Astrocyte of the cerebellum (primary cell): ENCODE measurements around the gene ACTN1.

Experiments
- DNase-seq: peaks from one replicate; pipeline ENCODE4 v3.0.0-alpha.2; 2011; ENCODE audit warnings: low read depth
- H3K4me3 ChIP-seq: 2 replicates; pipeline ENCODE4 v1.5.1; 2011; ENCODE audit warnings: mild to moderate bottlenecking, low read depth, low read length, moderate library complexity
- in situ Hi-C: cut with HindIII; loops from 2 replicates; pipeline ENCODE4 v1.10.0; 2017; ENCODE audit warnings: low sequenced_read_pairs
- TF ChIP-seq, protein P1 (sequence below): IDR thresholded peaks from 2 replicates; pipeline ENCODE4 v1.5.1; 2012; ENCODE audit warnings: low read length, low read depth, moderate library complexity, mild to moderate bottlenecking; ENCODE audit errors: missing control alignments

The ACTN1 gene

DNA sequence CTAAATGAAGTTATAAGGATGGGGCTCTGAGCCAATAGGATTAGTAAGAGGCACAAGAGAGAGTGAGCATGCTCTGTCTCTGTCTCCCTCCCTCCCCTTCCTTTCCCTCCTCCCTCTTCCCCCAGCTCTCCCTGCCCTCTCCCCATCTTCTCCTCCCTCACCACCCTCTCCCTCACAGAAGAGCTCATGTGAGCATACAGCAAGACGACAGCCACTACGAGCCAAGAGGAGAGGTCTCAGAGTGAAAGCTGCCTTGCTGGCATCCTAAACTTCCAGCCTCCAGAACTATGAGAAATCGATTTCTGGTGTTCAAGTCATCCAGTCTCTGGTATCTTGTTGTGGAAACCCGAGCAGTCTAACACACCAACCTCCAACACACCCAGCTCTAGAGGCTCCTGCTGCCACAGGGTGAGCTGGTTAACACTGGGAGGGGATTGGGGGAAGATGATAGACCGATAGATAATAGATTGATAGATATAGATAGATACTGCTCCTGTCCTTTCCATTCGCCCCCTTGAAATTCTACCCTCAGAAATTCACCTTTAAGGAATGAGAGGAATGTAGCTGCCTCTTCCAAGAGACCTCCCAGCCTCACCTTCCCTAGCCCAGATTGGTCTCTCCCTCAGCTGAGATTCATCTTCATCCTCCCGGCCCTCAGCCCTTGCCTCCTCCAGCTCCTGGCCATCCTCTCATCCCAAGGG, 25.8 kb upstream of the ACTN1 start:
- in situ Hi-C loops, result no loop called here
- TF ChIP-seq, protein P1, sequence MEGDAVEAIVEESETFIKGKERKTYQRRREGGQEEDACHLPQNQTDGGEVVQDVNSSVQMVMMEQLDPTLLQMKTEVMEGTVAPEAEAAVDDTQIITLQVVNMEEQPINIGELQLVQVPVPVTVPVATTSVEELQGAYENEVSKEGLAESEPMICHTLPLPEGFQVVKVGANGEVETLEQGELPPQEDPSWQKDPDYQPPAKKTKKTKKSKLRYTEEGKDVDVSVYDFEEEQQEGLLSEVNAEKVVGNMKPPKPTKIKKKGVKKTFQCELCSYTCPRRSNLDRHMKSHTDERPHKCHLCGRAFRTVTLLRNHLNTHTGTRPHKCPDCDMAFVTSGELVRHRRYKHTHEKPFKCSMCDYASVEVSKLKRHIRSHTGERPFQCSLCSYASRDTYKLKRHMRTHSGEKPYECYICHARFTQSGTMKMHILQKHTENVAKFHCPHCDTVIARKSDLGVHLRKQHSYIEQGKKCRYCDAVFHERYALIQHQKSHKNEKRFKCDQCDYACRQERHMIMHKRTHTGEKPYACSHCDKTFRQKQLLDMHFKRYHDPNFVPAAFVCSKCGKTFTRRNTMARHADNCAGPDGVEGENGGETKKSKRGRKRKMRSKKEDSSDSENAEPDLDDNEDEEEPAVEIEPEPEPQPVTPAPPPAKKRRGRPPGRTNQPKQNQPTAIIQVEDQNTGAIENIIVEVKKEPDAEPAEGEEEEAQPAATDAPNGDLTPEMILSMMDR, result no peak
- DNase-seq, result no peak
- H3K4me3 ChIP-seq, result no peak overlapping the region

DNA sequence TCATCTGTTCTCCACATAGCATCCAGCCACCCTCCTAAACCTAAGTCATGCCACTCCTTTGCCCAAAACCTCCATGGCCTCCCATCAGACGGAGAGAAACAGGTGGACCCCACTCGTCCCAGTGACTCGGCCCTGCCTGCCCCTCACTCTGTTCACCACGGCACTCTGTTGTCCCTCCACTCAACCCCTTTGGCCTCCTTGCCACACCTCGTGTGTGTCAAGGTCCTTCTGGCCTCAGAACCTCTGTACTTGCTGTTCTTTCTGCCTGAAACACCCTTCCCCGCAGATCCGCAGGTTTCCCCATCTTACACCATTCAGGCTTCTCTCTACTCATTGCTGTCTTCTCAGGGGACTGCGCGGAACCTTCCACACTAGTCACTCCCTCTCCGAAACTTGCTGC, 24.5 kb upstream of the ACTN1 start:
- in situ Hi-C loops, result no loop called here
- no peak overlapping the region for H3K4me3 ChIP-seq
- no peak for DNase-seq
- TF ChIP-seq, protein P1, result no peak

DNA sequence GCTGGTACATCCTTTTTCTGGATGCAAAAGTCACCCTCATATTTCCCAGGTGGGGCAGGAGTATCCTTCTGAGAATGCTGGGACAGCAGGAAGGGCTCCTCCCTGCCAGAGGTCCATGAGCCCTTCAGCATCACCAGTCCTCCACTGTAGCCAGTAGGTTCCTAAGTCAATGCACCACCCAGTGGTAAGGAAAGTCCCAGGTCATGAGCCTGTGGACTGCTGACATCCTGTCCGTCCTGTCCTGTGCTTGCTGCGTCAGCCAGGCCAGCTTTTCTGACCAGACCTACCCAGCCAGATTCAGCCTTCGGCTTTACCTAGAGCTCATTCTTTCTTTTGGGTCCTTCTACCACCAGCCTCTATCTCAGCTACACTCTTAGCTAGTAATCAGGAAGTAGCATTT, 23.0 kb upstream of the ACTN1 start:
- no peak overlapping the region for H3K4me3 ChIP-seq
- no peak for DNase-seq
- TF ChIP-seq, protein P1, result no peak
- in situ Hi-C loops, result no loop called here

DNA sequence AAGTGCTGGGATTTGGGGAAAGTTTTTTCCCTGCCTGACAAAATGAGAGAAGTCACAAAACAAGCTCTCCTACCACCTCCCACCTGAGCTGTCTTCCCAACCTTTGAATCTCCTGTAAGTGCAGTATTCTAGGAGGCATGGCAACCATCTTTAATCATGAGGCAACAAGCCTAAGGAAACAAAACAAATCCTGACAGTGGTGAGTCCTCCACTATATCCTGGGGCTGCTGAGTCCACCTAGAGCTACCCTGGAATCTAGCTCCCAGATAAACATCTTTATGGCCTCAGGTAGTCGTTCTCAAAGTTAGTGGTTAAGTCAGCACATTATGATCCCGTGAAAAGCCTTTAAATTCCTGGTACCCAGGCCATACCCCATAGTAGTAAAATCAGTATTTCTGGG, 22.3 kb upstream of the ACTN1 start:
- H3K4me3 ChIP-seq, result no peak overlapping the region
- in situ Hi-C loops, result no loop called here
- TF ChIP-seq, protein P1, result no peak
- no peak for DNase-seq

DNA sequence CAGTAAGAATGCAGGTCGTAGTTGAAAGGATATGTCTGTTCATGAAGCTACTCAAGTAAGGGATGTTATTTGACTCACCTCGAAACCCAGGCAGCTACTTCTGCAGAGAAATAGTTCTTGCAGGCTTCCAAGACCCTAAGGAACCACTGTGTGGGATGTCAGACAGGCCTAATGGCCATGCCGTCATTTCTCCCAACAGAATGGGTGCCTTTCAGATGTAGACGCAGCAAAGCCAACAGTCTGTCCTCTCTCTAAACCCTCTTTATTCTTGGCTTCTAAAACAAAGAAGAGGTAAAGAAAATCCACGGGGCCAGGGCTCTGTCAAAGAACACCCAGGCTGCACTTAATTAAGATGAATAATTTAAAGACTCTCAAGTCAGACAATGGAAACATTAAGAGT, 19.0 kb upstream of the ACTN1 start:
- no peak for DNase-seq
- H3K4me3 ChIP-seq, result no peak overlapping the region
- TF ChIP-seq, protein P1, result no peak
- in situ Hi-C loops, result no loop called here

DNA sequence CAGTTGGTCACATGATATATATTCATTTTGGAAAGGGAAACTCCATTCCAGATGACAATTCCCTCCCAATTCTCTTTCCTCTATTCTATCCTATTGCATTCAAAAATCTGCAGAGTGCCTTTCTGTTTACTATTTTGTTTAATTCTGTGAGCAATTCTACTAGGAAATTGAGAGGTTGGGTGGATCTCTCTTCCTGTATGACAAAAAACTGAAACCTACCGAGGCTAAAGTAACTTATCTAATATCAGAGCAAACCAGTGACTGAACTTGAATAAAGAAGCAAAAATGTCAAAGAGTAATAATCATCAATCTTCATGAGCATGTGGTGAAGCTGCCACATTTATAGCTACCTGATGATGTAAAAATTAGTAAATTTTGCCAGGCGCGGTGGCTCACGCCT, 16.6 kb upstream of the ACTN1 start:
- in situ Hi-C loops, result no loop called here
- H3K4me3 ChIP-seq, result no peak overlapping the region

More for the DNA sequence above, 16.6 kb upstream of the ACTN1 start:
- no peak for DNase-seq
- TF ChIP-seq, protein P1, result no peak
